ENCODE measurements around the gene MAN2A2.

- TF ChIP-seq CTCF (IDR thresholded peaks at IDR 0.05; ENCODE audit: low read depth, low read length, poor library complexity, severe bottlenecking), result no peak
- TF ChIP-seq EZH2phosphoT487 (IDR thresholded peaks at IDR 0.05; ENCODE audit: borderline replicate concordance, low read length), result no peak
These were observed 18.2 kb upstream of the MAN2A2 start for GRCh38 chr15:90884719-90885431.

Data from DOHH2 (cell line).